Measurements from ENCODE around the gene CASP5.

CASP5 gene

DNA sequence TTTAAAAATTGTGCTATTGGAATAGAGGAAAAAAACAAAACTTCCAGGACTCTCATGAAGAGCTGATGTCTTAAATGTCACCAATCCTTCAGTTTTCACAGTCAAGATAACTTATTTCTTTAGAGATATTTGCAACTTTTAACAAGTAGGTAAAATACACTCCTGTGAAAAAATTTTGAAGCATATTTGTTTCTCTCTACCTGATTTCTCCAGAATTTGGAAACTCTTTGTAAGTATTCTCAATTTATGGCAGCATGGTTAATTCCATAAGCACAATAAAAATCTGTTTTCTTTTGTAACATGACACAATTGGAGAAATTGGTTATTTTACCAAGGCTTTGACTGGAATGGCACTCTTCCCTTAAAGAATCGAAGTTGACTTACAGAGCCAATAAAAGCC lies 58.7 kb downstream of the CASP5 start:
- no peak for DNase-seq

DNA sequence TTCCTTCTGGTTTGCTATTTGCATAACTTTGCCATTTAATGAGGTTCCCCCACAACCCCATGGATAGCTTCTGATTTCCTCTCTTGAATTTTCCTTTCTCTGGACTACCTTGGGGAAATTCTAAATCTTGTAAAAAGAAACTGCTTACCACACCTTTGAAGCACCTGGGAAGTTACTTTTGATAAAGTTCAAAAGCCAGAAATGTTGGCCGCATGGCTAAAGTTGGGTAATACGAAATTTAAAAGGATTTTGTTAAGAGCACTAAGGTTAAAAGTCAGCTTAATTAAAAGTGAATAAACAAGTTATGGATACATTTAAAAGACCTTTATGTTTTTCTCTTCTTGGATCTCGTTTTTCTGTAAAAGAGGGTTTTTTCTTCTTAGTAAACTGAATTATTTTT lies 60.1 kb downstream of the CASP5 start:
- DNase-seq: no peak

DNA sequence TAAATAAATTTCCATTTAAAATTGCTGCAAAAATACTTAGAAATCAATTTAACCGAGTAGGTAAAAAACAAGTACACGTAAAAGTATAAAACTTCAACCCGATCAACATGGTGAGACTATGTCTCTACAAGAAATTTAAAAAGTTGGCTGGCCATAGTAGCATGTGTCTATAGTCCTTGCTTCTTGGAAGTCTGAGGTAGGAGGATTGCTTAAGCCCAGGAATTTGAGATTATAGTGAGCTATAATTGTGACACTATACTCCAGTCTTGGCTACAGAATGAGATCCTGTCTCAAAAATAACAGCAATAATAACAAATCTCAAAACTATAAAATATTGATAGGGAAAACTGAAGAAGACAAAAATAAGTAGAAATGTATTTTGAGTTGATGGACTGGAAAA lies 65.7 kb downstream of the CASP5 start:
- DNase-seq: no peak

DNA sequence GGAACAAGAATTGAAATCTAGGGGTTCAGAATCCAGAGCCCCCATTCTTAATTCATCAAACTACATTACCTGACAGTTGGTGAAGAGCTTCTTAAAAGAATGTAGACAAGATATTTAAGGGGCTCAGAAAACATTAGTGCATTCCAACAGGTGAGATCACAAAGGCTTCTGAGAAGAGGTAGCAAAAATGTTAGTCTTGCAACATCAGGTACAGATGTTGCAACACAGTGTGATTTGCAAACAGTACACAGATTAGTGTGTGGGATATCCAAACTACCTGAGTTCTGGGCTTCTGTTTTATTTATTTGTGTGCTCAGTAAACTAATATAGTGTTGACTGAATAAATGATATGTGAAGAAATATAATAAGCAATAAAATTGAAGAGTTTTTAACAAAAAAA lies 66.4 kb downstream of the CASP5 start:
- DNase-seq: no peak

DNA sequence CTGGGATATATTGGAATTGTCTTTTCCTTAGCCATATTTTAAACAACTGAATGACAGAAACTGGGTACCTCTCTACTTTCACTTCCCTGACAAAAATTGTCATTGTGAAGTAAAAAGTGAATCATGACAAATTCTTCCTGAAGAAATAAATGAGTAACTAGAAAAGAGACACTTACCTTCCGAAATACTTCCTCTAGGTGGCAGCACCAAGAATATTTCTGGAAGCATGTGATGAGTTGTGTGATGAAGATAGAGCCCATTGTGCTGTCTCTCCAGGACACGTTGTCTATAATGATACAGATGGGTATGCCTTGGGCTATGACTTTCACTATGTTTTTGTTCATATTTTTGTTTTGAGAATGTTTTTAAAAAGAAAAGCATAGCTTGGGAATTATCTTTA lies 76.1 kb downstream of the CASP5 start:
- peak; percentile 30 for DNase-seq

All from activated gamma-delta T cell treated with Interleukin-2 at 50 U/mL for 16 hours (primary cell).